Measurements from ENCODE around the gene RND3.

Gene RND3

DNA sequence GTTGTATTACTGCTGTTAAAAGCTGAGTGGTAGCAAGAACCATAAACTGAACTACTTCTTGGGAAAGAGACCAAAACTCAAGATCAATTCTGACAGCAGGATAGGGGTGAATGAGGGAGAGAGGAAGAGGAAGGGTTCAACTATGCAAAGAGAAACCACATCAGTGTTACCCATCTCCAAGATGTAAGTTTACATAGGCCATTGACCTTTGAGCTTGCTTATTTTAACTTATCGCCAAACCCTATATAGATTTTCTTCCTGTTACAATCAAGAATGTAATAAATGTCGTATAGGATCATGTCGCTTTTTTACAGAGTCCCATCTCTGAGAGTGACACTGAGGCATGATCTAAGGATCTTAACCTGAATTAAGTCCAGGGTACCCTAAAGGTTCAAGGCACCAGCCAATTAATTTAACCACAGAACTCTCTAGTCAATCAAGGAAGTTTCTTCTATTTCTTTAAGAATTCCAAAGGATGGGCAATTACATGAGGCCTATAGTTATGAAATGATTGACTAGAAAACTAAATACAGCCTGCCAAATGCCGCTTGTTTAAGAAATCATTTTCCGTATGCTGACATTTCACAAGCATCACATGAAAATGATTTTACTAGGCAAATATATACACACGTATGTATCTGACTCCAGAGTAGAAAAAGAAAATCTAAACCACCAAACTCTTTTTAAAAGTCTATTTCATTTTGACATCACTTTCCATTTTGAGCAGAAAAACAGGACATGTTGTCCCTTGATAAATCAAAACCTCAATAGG lies 11.8 kb downstream of the RND3 start:
- no peak for DNase-seq

DNA sequence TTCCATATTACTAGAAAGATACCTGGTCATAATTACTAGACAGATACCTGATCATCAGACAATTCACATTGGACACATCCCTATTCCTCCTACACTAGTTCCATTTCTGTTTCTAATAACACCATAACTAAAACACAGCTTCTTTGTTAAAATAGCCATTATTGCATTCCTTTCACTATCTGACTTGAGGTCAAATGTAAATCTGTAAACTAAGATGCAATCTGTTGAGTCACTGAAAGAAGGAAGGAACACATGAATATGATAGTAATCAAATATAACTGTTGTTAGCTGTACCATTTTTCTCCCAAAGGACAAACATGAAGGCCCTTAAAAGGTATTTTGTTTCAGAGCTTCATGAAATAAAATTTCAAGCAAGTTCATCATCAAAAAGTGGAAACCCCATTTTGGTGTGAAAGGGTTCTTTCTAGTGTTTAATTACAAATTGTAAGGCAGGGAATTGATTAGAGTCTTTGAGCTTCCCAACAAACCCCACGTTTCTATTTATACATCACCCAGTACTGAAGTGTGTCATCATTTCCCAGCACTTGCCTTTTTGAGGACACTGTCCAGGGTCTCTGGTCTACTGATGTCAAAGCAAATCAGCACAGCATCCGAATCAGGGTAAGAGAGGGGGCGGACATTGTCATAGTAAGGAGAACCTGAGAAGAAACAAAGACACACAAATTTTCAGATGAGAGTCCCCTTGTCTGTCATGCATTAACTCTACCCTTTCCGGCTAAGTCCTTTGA lies 13.0 kb downstream of the RND3 start:
- no peak for DNase-seq

DNA sequence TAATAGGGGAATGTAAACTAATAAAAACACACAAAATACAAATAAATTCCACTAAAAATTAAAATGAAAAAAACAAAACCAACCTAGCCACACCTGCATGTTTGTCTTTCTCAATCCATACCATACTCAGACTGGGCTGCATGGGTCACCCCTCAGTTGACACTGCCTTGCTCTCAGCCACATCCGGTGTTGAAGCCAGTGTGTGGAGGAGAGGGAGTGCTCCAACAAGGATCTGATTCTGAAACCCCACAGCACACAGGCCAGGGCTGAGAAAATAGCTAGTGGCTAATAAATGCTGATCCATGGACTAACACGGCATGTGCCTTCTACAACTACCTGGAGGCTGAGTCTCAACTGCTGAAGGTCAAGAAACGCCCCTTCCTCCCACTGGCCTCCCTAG lies 13.7 kb downstream of the RND3 start:
- DNase-seq, result no peak

DNA sequence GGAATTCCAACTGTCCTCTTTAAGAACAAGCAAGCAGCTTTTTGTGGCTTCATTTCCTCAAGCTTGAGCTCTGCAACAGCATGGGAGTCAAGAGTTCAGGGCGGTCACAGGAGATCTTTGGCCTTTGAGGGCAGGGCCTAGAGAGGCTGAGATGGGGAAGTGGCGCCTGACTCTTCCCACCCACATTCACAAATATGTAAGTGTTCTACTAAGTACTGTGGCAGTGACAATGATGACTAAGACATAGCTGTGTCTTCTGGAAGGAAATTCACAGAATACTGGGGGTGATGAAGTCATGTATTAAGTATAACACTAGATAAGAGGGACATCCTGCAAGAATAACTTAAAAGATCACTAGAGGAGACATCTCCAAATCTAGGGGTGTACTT lies 15.0 kb downstream of the RND3 start:
- no peak for DNase-seq

DNA sequence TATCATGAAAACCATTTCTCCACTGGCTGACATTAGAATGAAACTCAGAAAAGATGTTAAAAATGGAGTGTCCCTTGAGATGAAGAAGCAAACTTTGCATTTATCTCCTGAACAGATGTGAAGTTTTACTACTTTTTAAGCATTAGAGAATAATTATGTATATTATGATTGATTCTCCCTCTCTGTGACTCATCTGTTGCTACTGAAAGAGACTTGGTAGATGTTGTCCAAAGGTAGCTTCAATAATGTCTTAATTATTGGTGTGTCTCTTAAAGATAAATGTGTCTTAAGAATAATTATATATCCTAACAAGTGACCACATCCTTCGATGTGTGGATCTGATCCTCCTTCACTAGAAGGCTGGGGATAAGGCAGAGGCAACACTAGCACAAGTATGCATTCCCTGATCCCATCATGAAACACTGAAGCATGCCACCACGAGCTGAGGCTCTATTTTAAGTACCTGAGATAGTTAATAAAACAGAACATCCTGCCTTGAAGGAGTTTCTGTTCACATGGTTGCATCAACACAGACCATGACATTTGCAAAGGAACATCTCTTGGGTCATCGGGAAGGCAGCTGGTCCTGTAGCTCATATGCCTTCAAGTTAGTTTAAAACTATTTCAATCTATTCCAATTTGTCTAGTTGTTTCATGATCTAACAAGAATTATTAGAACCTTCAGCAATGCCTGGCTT lies 15.5 kb downstream of the RND3 start:
- DNase-seq, result no peak

DNA sequence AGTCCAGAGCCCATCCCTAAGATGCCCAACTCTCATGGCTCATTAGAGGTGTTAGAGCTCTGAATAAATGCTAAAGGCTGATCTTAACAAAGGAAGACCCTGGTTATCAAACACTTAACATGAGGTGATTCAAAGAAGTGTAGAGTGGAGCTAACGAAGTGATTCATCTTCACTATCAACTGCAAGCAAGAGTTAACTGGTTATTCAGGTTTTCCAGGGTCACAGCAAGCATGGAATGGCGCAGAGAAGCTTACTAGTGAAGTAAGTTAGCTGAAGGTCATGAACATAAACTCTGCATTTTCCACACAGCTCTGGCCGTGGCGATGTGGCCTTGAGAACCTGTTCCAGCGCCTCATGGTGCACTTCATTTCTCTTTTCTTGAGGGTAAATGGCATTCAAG lies 17.0 kb downstream of the RND3 start:
- DNase-seq, result no peak

DNA sequence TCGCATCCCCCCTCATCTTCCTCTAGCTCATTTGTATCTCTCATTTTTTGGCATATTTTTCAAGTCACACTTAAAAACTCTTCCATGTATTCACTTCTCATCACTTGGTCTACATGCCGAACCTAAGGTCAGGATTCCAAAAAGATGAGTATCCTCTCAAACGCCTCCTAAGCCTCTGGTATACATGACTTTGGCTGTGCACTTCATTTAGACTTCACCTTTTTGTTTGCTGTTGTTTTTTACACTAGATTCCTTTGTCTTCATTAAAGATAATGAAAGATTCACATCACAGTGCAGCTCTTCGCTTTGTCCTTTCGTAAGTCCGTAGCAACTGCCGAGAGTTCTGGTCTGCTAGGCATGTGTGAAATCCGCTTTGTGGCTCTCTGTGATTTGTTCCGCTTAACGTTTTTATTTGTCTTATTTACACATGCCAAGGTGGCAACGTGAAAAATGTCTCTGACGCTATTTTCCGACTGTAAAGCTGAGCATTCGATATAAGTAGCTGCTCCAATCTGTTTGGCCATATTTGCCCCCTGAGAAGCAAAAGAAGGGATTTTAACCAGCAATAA lies 17.7 kb downstream of the RND3 start:
- DNase-seq, result no peak

DNA sequence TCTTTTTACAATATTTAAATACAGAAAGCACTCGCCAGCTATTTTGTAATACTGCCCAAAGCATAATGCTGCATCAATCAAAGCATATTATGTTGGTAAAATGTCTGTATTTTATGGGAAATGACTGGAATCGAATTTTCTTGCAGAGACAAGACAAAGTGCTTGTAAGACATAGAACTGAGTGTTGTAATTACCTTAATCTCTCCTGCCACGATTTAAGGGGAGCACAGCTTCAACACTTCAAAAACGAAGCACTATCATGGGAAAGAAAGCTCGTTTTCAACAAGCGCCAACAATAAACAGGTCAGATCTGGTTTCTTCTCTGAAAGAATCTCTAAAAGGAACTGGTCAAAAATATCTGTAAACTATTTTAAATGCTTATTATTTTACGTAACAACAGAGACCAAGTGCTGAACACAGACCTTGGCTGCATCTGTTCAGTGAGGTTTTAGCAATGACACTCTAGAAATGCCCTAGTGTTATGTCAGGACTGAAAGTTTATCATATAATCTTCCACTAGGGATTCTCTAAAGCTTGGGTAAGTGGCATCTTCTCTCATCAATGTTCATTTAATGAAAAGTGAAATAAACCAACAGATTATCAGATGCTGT lies 19.0 kb downstream of the RND3 start:
- DNase-seq, result no peak

DNA sequence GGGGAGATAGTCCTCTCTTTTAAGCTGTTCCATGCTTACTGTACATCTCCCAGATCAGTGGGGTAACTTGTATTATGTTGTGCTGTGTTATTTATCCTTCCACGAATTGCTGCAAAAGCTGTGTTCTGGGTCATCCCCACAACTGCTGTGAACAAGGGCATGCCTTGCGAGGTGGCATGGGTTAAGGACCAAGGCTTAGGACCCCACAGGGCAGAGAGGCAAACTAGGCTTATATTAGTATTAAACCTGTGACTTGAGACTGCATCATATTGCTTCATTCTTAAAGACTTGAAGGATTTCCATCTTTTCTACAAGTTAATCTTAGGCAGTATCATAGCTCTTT lies 19.9 kb downstream of the RND3 start:
- DNase-seq, result no peak

DNA sequence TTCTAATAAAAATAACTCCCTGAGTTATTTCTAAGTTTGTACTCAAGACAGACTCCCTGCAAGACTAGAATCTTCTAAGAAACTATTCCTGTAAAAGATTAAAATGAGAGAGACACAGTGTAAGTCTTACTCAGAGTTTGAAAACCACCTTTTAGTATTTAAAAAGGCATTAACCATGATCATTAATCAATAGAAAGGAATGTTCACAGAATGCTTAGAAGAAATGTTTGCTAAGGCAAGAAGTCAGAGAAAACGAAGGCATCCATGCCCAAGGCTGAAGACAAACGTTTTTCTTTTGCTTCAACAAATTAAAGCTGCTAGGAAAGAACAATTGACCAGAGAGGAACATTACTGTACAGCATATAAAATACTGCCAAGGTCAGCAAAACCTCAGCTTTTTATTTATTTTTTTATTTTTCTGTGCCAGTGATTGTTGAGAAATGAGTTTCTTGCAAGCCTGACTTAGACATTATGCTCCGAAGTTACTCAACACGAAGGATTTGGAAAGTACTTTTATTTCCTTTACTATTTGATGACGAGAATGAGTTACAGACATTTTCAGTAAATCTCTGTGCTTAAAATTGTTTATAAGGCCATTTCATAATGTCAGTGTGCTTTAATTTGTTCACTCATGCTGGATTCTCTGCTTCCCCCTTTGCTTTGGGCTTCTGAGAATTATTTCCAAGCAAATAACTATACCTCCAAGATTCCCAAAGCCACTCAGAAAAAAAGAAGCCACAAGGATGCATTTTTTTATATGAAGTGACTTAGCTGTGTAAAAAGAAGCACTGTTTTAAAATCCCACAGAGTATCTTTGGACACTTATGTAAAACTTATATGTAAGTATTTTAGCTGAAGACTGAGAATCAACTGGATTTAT lies 20.5 kb downstream of the RND3 start:
- no peak for DNase-seq

DNA sequence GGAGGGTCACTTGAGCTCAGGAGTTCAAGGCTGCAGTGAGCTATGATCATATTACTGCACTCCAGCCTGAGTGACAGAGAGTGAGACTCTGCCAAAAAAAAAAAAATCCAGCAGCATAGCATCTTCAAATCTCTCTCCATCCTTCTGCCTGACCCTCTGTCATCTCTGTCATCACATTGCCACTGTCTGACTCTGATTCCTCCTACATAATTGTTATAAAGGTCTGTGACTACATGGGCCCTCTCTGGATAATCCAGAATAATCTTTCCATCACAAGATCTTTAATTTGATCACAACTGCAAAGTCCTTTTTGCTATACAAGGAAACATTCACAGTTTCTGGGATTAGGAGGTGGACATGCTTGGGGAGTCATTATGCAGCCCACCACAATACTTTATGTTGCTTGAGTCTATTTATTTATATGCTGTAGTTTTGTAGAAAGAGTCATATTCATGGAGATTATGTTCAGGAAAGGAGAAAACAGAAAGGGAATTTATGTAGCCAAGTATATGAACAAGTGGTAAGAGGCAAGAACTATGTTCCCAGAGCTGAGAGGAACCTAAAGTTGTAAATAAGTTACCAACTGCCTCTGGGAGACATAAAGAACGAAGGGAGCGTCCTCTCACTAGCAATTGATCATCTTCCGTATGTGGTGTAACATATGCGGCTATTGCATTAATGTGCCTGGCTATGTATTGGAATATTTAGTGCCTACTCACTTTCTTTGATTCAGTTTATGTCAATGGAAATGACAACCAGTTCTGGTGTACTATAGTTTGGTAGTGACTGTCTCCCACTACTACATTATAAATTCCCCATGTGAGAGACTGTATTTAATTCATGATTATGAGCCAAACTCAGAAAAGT lies 21.5 kb downstream of the RND3 start:
- DNase-seq, result no peak

DNA sequence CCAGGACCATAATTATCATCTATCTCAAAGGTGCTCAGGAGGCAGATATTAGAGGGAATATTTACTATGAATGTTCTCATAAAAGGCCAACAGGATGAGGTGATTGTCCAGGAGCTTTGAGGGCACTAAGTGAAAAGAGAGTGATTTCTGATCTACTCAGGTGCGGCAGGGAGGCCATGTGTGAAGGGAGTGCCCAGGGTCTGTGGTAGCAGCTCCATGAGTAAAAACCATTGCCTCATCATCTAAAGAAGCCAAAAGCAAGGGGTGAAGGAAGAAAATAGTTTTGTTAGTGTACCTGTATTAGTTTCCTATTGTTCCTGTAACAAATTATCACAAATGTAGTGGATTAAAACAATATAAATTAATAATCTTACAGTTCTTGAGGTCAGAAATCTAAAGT lies 22.5 kb downstream of the RND3 start:
- no peak for DNase-seq

DNA sequence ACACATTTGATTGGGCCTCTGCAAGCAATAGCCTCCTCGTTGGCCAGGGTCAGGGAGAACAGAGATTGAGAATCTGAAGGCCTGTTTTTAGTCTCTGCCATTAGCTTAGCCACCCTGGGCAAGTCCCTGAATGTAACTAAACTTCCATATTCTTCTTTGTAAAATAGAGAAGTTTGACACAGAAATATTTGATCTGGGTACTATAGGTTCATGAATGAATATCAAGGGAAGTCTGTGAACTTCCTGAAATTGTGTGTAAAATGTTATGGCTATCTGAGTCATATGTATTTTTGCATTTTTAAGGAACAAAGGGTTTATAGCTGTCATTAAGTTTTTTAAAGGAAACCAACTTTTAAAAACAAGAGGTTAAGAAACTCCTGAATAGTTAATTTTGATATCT lies 23.2 kb downstream of the RND3 start:
- no peak for DNase-seq

DNA sequence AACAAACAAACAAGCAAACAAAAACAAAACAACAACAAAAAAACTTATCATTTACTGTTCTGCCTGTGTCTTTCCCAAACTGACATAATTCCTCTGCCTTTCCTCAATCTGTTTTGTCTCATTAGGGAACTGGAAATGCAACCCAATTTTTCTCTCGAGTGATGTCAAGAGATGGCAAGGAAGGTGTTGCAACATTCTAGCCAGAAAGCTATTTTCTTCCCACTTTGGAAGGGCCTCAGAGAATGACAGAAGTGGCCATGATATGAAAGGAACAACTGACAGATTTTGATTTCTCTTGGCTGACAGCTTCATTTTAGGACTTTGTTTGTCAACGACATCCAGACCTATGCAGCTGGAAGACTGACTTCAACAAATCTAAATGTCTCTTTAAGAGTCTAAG lies 24.7 kb downstream of the RND3 start:
- no peak for DNase-seq

DNA sequence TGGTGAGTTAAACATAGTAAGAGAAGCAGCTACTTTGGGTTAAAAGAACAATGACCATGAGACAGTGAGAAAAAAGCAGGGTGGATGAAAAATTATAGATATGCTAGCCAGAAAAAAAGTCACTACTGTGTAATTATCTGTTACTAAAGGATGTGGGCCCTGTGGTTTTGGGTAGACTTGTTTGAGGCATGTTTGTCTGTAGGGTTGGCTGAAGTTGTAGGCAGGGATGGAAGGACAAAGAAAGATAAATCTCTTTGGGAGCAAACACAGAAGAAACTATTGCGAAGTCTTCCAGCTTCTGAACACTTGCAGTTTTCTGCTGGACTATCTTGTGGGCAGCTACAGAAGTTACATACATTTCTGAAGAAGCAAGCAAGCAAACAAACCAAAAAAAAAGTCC lies 28.2 kb downstream of the RND3 start:
- DNase-seq, result no peak

DNA sequence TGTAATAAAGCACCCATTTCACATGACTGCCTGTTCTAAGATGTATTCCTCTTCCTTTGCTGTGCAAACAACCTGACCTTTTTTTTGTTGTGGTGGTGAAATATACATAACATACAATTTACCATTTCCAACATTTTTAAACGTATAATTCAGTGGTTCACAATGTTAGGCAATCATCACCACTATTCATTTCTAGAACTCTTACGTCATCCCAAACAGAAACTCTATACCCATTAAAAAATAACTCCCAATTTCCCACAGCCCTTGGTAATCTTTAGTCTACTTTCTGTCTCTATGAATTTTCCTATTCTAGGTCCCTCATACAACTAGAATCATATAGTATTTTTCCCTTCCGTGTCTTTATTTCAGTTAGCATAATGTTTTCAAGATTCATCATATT lies 36.7 kb downstream of the RND3 start:
- no peak for DNase-seq

DNA sequence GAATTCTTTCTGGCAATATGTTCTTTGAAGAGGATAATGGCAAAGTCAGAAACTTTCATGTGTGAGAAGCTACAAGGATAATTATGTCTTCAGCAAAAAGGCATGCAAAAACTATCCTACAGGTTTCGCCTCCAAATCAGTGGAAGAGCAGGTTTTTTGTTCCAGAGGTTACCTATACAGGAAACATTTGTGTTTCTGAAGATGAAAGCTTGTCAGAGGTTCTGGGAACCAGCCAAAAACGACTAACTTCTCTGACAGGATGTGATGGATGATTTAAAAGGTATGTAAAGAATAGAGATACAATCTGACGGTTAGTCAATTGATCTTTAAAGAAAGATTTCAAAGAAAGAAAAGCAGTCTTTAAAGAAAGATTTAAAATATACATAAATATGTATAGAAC lies 37.6 kb downstream of the RND3 start:
- no peak for DNase-seq

DNA sequence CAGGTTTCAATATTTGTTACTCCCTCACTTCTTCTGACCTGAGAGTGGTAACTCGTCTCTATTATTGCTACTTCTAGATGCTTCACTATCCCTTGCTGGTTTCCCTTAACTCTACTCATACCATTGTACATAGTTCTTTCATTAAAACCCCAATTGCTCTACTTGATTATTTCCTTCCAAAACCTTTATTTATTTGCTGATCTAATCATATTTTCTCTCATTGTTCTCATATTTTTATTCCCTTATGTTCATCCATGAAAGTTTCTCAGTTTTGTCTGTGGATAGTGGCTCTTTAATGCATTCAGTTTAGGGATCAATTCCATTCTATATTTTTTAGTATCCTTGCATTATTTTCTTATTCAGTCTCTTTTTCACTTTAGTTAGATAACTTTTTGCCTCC lies 42.1 kb downstream of the RND3 start:
- DNase-seq, result no peak

DNA sequence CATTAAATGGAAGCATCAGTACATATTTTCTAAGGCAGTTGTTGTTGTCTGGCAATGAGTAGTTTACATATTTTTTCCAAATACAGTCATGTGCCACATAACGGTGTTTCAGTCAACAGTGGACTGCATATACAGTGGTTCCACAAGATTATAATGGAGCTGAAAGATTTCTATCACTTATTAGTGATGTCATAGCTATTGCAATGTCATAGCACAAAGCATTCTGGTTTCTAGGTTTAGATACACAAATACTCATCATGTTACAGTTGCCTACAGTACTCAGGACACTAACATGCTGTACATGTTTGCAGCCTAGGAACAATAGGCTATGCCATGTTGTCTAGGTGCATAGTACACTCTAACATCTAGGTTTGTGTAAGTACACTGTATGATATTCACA lies 45.0 kb downstream of the RND3 start:
- no peak for DNase-seq

DNA sequence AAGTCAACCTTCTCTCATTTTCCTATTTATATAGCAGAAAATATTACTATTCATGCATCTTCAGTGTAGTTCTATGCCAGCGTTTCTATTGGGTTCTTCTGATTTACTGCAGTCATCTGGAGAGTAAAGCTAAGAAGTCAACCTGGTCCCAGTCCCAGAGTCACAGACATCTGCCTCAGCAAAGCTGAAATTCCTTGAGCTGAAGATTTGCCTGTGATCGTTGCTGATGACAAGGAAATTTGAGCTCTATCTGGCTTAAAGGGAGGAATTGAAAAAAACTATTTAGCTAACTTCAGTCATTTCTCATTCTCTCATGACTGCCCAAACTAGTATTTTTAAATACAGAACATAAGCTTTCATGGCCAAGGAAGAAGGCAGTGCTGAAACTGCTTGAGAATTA lies 45.7 kb downstream of the RND3 start:
- DNase-seq, result no peak

DNA sequence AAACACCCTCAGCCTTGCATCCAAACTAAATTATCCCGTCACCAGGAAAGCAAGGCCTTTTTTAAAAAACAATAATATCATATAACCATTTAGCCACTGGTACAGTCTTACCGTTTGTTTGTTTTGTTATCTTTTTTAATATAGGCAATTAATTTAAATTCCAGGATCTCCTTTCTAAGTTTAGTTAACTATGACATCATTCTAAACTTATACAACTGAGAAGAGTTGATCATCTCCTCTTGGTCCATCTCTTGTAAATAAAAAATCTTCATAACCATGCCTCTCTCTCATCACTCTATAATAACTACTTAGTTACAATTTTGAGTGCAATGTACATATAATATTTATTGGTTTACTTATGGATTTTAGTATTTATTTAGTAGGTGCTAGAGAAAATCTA lies 46.2 kb downstream of the RND3 start:
- no peak for DNase-seq

Measured in stimulated activated naive CD4-positive, alpha-beta T cell (primary cell).